Tibial nerve (tissue), 4 donors: ENCODE results near the gene TEX28.

ENCODE experiments used
- EP300 ChIP-seq, 2 donors: sonication (generic); formaldehyde crosslinking; IDR thresholded peaks; one replicate each; pipeline ENCODE4 v1.6.1; 2017; ENCODE audit warnings: antibody characterized with exemption in 2 of 2, mild to moderate bottlenecking in 1 of 2
- POLR2A ChIP-seq, 2 donors: fragments of 450-650 bp; IDR thresholded peaks; one replicate each; pipeline ENCODE4 v1.6.1; 2017; ENCODE audit warnings: antibody characterized with exemption in 2 of 2, mild to moderate bottlenecking in 2 of 2, moderate library complexity in 2 of 2
- TF ChIP-seq, protein P1 (sequence below), 5 experiments: fragments of 200-600 bp in 3 of 5; fragments of 450-650 bp in 2 of 5; sonication (generic) in 3 of 5; IDR thresholded peaks; one replicate each; pipeline ENCODE4 v1.5.1; 2016 to 2019; ENCODE audit warnings: antibody characterized with exemption in 5 of 5, mild to moderate bottlenecking in 3 of 5, moderate library complexity in 2 of 5

DNA sequence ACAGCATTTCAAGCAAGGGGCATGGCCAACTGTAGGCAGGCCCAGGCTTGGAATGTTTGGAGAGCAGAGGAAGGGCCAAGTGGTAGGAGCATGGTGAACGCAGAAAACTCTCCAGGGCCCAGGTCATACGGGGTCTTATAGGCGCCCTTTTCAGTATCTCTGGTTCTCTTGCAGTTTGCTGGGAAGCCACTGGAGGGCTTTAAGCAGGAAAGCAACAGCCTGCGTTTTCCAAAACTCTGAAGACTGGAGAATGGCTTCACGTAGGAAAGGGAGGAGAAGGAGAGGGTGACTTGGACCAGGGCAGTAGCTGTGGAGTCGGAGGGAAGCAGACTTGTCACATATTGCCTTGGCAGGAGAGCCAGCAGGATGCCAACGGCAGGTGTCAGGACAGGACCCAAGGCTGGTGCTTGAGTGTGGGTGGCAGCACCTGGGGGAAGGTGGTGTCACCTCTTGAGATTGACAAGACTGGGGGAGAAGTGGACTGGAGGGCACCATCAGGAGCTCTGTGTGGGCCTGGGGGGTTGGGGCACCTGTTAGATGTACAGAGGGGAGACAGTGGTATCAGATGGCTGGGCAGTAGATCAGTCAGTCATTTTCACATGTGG is 22.6 kb upstream of the TEX28 start:
- TF ChIP-seq, protein P1, sequence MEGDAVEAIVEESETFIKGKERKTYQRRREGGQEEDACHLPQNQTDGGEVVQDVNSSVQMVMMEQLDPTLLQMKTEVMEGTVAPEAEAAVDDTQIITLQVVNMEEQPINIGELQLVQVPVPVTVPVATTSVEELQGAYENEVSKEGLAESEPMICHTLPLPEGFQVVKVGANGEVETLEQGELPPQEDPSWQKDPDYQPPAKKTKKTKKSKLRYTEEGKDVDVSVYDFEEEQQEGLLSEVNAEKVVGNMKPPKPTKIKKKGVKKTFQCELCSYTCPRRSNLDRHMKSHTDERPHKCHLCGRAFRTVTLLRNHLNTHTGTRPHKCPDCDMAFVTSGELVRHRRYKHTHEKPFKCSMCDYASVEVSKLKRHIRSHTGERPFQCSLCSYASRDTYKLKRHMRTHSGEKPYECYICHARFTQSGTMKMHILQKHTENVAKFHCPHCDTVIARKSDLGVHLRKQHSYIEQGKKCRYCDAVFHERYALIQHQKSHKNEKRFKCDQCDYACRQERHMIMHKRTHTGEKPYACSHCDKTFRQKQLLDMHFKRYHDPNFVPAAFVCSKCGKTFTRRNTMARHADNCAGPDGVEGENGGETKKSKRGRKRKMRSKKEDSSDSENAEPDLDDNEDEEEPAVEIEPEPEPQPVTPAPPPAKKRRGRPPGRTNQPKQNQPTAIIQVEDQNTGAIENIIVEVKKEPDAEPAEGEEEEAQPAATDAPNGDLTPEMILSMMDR (IDR thresholded peaks at IDR 0.05) = peak in 4 of 5 experiments; percentile 13 to 57 (median 32)
- TF ChIP-seq POLR2A (IDR thresholded peaks at IDR 0.05) (no peak), EP300 (IDR thresholded peaks at IDR 0.05) (no peak)
